DOHH2 (cell line): ENCODE results near the gene KATNBL1.

Experiments
- H3F3A ChIP-seq: fragments of 200-600 bp; sonication (generic), shearing (Covaris generic); 2 replicates; pipeline ENCODE4 v1.6.0; 2016; ENCODE audit warnings: antibody characterized with exemption, mild to moderate bottlenecking; ENCODE audit not compliant: control insufficient read depth, insufficient read depth
- H3K27ac ChIP-seq: fragments of 200-600 bp; sonication (generic); 2 replicates; pipeline ENCODE4 v1.5.1; 2014; ENCODE audit warnings: low read depth, mild to moderate bottlenecking, low read length, moderate library complexity
- H3K27me3 ChIP-seq: fragments of 200-600 bp; sonication (generic); 2 replicates; pipeline ENCODE4 v1.6.1; 2014; ENCODE audit warnings: mild to moderate bottlenecking, low read length, mixed read lengths; ENCODE audit not compliant: control insufficient read depth
- H3K36me3 ChIP-seq: fragments of 200-600 bp; sonication (generic); 2 replicates; pipeline ENCODE4 v1.6.1; 2014; ENCODE audit warnings: mild to moderate bottlenecking, low read length, moderate library complexity, mixed read lengths; ENCODE audit not compliant: control insufficient read depth
- H3K4me1 ChIP-seq: fragments of 200-600 bp; sonication (generic); 2 replicates; pipeline ENCODE4 v1.6.1; 2014; ENCODE audit warnings: mild to moderate bottlenecking, low read length, mixed read lengths; ENCODE audit not compliant: control insufficient read depth
- H3K4me2 ChIP-seq: fragments of 200-600 bp; sonication (generic); 2 replicates; pipeline ENCODE4 v1.6.0; 2014; ENCODE audit warnings: mild to moderate bottlenecking, low read length, moderate library complexity
- H3K4me3 ChIP-seq: fragments of 200-600 bp; sonication (generic); 2 replicates; pipeline ENCODE4 v1.5.1; 2014; ENCODE audit warnings: mild to moderate bottlenecking, low read length, mixed read lengths
- H3K79me2 ChIP-seq: fragments of 200-600 bp; sonication (generic); 2 replicates; pipeline ENCODE4 v1.6.1; 2014; ENCODE audit warnings: mild to moderate bottlenecking, low read length, mixed read lengths; ENCODE audit not compliant: control insufficient read depth
- H3K9me2 ChIP-seq: fragments of 200-600 bp; sonication (generic); replicated peaks from 2 replicates; pipeline ENCODE4 v1.6.1; 2014; ENCODE audit warnings: mild to moderate bottlenecking, low read length, mixed read lengths; ENCODE audit not compliant: control insufficient read depth
- H3K9me3 ChIP-seq: fragments of 200-600 bp; sonication (generic); 2 replicates; pipeline ENCODE4 v1.6.1; 2014; ENCODE audit warnings: antibody characterized with exemption, low read length, mixed read lengths; ENCODE audit not compliant: control insufficient read depth, insufficient read depth
- H4K20me1 ChIP-seq: fragments of 200-600 bp; sonication (generic); 2 replicates; pipeline ENCODE4 v1.6.0; 2014; ENCODE audit warnings: low read depth, mild to moderate bottlenecking, antibody characterized with exemption, low read length, moderate library complexity; ENCODE audit not compliant: control insufficient read depth, insufficient read depth
- CTCF ChIP-seq: fragments of 200-600 bp; sonication (generic); IDR thresholded peaks from one replicate; pipeline ENCODE4 v1.5.1; 2014; ENCODE audit warnings: antibody characterized with exemption, mild to moderate bottlenecking, low read depth, low read length; ENCODE audit not compliant: poor library complexity, severe bottlenecking
- EZH2phosphoT487 ChIP-seq: fragments of 200-600 bp; sonication (generic); IDR thresholded peaks from 2 replicates; pipeline ENCODE4 v1.6.1; 2017; ENCODE audit warnings: borderline replicate concordance, mild to moderate bottlenecking, antibody characterized with exemption, low read length, moderate library complexity, mixed read lengths

KATNBL1 gene

GRCh38 chr15:34209421-34210282 lies at the start of gene KATNBL1:
Gene KATNBL1, minus strand, starts transcription at chr15:34210096. Its CDS starts 46,420 bp downstream, at chr15:34163676.
- no peaks in the 10 kb centered on the region for H3F3A ChIP-seq
- H3K4me1 ChIP-seq = peaks cover 25% of the 10 kb centered on the region
- no peaks in the 10 kb centered on the region for H3K9me3 ChIP-seq
- H3K4me3 ChIP-seq = peak within 1 kb of the TSS; percentile 91
- peaks cover 49% of the 10 kb centered on the region for H3K79me2 ChIP-seq
- H3K9me2 ChIP-seq = no peaks in the 10 kb centered on the region
- peak within 1 kb of the TSS; percentile 91 for H3K4me2 ChIP-seq
- TF ChIP-seq CTCF = peak; percentile 78
- no peak for TF ChIP-seq EZH2phosphoT487
- H3K27me3 ChIP-seq = no peaks in the 10 kb centered on the region
- peak within 1 kb of the TSS; percentile 47 for H3K27ac ChIP-seq
- H4K20me1 ChIP-seq = peaks cover 9% of the 10 kb centered on the region; the same call in 1 of the 2 replicates
- H3K36me3 ChIP-seq = peaks cover 14% of the 10 kb centered on the region

- no peaks in the 10 kb centered on the region for H3K4me1 ChIP-seq
- H4K20me1 ChIP-seq = no peaks in the 10 kb centered on the region
- no peak overlapping the region for H3K27ac ChIP-seq
- H3K27me3 ChIP-seq = no peaks in the 10 kb centered on the region
- H3F3A ChIP-seq = 0 out of 2 replicates have a peak, but pooled peaks cover 2% of the 10 kb centered on the region
- H3K4me3 ChIP-seq = no peak overlapping the region
- no peaks in the 10 kb centered on the region for H3K9me2 ChIP-seq
- H3K36me3 ChIP-seq = no peaks in the 10 kb centered on the region
- peaks cover 6% of the 10 kb centered on the region; the same call in 1 of the 2 replicates for H3K9me3 ChIP-seq
- no peak overlapping the region for H3K4me2 ChIP-seq
- TF ChIP-seq CTCF (no peak), EZH2phosphoT487 (no peak)
- no peaks in the 10 kb centered on the region for H3K79me2 ChIP-seq
These were observed 49.7 kb upstream of the KATNBL1 start for GRCh38 chr15:34259566-34259965.

- Histone ChIP-seq H3K4me1 (no peaks in the 10 kb centered on the region), H3K79me2 (no peaks in the 10 kb centered on the region), H3K4me2 (no peak overlapping the region), H3K36me3 (no peaks in the 10 kb centered on the region; the same call in 1 of the 2 replicates), H4K20me1 (no peaks in the 10 kb centered on the region), H3K27ac (no peak overlapping the region), H3K9me2 (no peaks in the 10 kb centered on the region), H3K27me3 (no peaks in the 10 kb centered on the region), H3K9me3 (peaks cover 6% of the 10 kb centered on the region; the same call in 1 of the 2 replicates), H3F3A (0 out of 2 replicates have a peak, but pooled peaks cover 2% of the 10 kb centered on the region), H3K4me3 (no peak overlapping the region)
- TF ChIP-seq EZH2phosphoT487 (no peak), CTCF (no peak)
These were observed 48.3 kb upstream of the KATNBL1 start for GRCh38 chr15:34258151-34258550.
